Stomach smooth muscle (tissue), 2 donors: Measurements from ENCODE around the gene NUP153.
"Not testable (repeated sequence)": the region's sequence is repeated elsewhere in the genome, so short reads cannot be mapped to it uniquely, and the experiment has no call there.

ENCODE experiments used
- H3K27ac ChIP-seq: one replicate; pipeline ENCODE4 v1.7.0; 2013; ENCODE audit warnings: mild to moderate bottlenecking, low read length, inconsistent platforms
- H3K27me3 ChIP-seq, 2 donors: one replicate each; pipeline ENCODE4 v1.7.0; 2013; ENCODE audit warnings: low read length in 2 of 2; ENCODE audit not compliant: insufficient read depth in 2 of 2, control insufficient read depth in 1 of 2
- H3K36me3 ChIP-seq, 2 donors: one replicate each; pipeline ENCODE4 v1.7.0; 2013; ENCODE audit warnings: low read length in 2 of 2; ENCODE audit not compliant: control insufficient read depth in 2 of 2, insufficient read depth in 2 of 2
- H3K4me1 ChIP-seq: one replicate; pipeline ENCODE4 v1.7.0; 2013; ENCODE audit warnings: low read length; ENCODE audit not compliant: control insufficient read depth, insufficient read depth
- H3K4me3 ChIP-seq, 2 donors: one replicate each; pipeline ENCODE4 v1.7.0; 2013; ENCODE audit warnings: low read length in 2 of 2
- H3K9ac ChIP-seq, 2 donors: one replicate each; pipeline ENCODE4 v1.7.0; 2013; ENCODE audit warnings: low read length in 2 of 2, mild to moderate bottlenecking in 1 of 2
- H3K9me3 ChIP-seq, 2 donors: one replicate each; pipeline ENCODE4 v1.7.0; 2013; ENCODE audit warnings: low read length in 2 of 2; ENCODE audit not compliant: control insufficient read depth in 2 of 2
- donor health status: healthy.
- donor health status: Pancreatic carcinoma.

Gene NUP153

DNA sequence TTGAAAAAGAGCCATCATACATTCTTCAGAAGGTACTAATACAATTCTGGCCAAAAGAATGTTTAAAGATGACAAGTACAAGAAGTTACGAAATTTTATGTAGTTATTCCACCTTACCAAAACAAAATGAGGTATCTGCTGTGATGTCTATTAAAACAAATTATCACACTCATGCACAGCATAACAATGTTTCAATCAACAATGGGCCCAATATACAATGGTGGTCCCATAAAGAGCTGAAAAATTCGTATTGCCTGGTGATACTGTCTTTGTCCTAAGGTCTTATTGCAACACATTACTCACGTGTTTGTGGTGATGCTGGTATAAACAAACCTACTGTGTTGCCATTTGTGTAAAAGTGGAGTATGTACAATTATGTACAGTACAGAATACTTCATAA, 3.6 kb upstream of the NUP153 start:
- no peak overlapping the region for H3K9ac ChIP-seq
- H3K4me1 ChIP-seq = peaks cover 6% of the 10 kb centered on the region
- no peaks in the 10 kb centered on the region for H3K27me3 ChIP-seq
- no peaks in the 10 kb centered on the region for H3K36me3 ChIP-seq
- H3K4me3 ChIP-seq = no peak overlapping the region
- no peaks in the 10 kb centered on the region for H3K9me3 ChIP-seq
- no peak overlapping the region for H3K27ac ChIP-seq

- Histone ChIP-seq H3K36me3 (no peaks in the 10 kb centered on the region), H3K27ac (no peak overlapping the region), H3K9ac (no peak overlapping the region), H3K27me3 (no peaks in the 10 kb centered on the region), H3K4me1 (peaks cover 6% of the 10 kb centered on the region), H3K9me3 (no peaks in the 10 kb centered on the region), H3K4me3 (no peak overlapping the region)
Measured at GRCh38 chr6:17709476-17709875, 2.8 kb upstream of the NUP153 start.

DNA sequence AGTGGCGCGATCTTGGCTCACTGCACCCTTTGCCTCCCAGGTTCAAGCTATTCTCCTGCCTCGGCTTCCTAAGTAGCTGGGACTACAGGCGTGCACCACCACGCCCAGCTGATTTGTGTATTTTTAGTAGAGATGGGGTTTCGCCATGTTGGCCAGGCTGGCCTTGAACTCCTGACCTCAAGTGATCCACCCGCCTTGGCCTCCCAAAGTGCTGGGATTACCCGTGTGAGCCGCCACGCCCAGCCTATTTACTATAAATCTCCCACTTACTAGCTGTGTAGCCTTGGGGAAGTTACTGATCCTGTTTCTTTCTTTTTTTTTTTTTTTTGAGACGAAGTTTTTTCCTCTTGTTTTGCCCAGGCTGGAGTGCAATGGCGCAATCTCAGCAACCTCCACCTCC, 1.3 kb upstream of the NUP153 start:
- not testable (repeated sequence) for H3K4me1 ChIP-seq, H3K27me3 ChIP-seq, H3K9ac ChIP-seq, H3K4me3 ChIP-seq, H3K36me3 ChIP-seq, H3K27ac ChIP-seq, H3K9me3 ChIP-seq

GRCh38 chr6:17707371-17707651, 586 bp upstream of the NUP153 start:
- H3K4me3 ChIP-seq = peak overlapping the region; percentile 87 to 91
- no peaks in the 10 kb centered on the region for H3K9me3 ChIP-seq
- peak overlapping the region; percentile 94 to 98 for H3K9ac ChIP-seq
- peak overlapping the region; percentile 98 for H3K27ac ChIP-seq
- no peaks in the 10 kb centered on the region for H3K36me3 ChIP-seq
- H3K4me1 ChIP-seq = peaks cover 13% of the 10 kb centered on the region
- H3K27me3 ChIP-seq = no peaks in the 10 kb centered on the region

- no peaks in the 10 kb centered on the region for H3K9me3 ChIP-seq
- H3K9ac ChIP-seq = peak overlapping the region; percentile 94 to 98
- H3K4me1 ChIP-seq = peaks cover 13% of the 10 kb centered on the region
- H3K4me3 ChIP-seq = peak overlapping the region; percentile 87 to 91
- peak overlapping the region; percentile 98 for H3K27ac ChIP-seq
- H3K36me3 ChIP-seq = no peaks in the 10 kb centered on the region
- H3K27me3 ChIP-seq = no peaks in the 10 kb centered on the region
Measured at GRCh38 chr6:17705778-17706579, 746 bp downstream of the NUP153 start.

DNA sequence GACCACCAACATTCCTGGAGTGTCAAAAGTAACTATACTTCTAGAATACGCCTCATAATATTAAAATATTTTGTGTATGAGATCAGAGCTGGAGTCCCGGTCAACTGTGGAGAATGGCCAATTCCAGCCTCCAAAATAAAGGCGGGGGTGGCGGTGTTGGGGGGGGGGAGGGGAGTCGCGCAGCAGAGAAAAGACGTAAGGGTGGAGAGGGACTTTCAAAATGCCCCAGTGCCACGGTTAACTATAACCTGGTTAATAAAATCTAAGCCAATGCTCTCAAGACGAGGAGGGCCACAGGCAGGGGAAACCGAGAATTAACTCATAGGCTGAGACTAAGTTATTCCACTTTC, 1.3 kb downstream of the NUP153 start:
- Histone ChIP-seq H3K36me3 (no peaks in the 10 kb centered on the region), H3K4me3 (peak overlapping the region; percentile 87 to 91), H3K27ac (peak overlapping the region; percentile 98), H3K4me1 (peaks cover 13% of the 10 kb centered on the region), H3K9me3 (no peaks in the 10 kb centered on the region), H3K9ac (peak overlapping the region; percentile 94 to 98), H3K27me3 (no peaks in the 10 kb centered on the region)

DNA sequence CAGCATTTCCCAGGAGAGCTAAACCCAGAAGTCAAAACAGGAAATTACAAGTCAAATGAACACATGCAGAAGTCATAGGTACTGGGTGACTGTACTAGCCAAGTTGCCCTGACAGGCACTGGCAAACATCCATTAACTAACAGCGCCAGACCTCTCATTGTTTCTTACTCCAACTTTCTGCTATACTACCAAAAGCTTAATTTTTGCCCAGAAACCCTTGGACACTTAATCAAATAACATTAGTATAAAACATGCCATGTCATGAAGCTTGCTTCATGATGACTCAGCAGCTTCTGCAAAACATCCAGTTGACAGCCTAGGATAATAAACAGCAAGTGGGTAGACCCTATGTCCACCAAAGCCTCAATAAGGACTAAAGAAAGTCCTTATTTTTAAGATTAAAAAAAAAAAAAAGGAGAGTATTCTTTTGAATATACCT, 3.5 kb downstream of the NUP153 start:
- no peak overlapping the region for H3K27ac ChIP-seq
- no peak overlapping the region for H3K9ac ChIP-seq
- no peaks in the 10 kb centered on the region for H3K36me3 ChIP-seq
- no peaks in the 10 kb centered on the region for H3K9me3 ChIP-seq
- no peaks in the 10 kb centered on the region for H3K27me3 ChIP-seq
- no peak overlapping the region for H3K4me3 ChIP-seq
- peaks cover 13% of the 10 kb centered on the region for H3K4me1 ChIP-seq

GRCh38 chr6:17700421-17701416, 6.0 kb downstream of the NUP153 start:
- Histone ChIP-seq H3K27ac (no peak overlapping the region), H3K27me3 (no peaks in the 10 kb centered on the region), H3K4me3 (no peak overlapping the region), H3K36me3 (no peaks in the 10 kb centered on the region), H3K9me3 (no peaks in the 10 kb centered on the region), H3K9ac (no peak overlapping the region), H3K4me1 (peaks cover 8% of the 10 kb centered on the region)

GRCh38 chr6:17691925-17692538, 14.7 kb downstream of the NUP153 start:
- no peak overlapping the region for H3K9ac ChIP-seq
- H3K27me3 ChIP-seq = no peaks in the 10 kb centered on the region
- H3K27ac ChIP-seq = no peak overlapping the region
- H3K4me1 ChIP-seq = peaks cover 3% of the 10 kb centered on the region
- H3K36me3 ChIP-seq = peaks cover 0 to 3% of the 10 kb centered on the region in 2 donors
- no peaks in the 10 kb centered on the region for H3K9me3 ChIP-seq
- no peak overlapping the region for H3K4me3 ChIP-seq

GRCh38 chr6:17688481-17688880, 18.2 kb downstream of the NUP153 start:
- H3K27ac ChIP-seq = no peak overlapping the region

More at GRCh38 chr6:17688481-17688880, 18.2 kb downstream of the NUP153 start:
- Histone ChIP-seq H3K9ac (no peak overlapping the region), H3K27me3 (no peaks in the 10 kb centered on the region), H3K9me3 (no peaks in the 10 kb centered on the region), H3K4me3 (no peak overlapping the region), H3K4me1 (peaks cover 3% of the 10 kb centered on the region), H3K36me3 (peaks cover 0 to 10% of the 10 kb centered on the region in 2 donors)
